Sigmoid colon (tissue), 7 donors: ENCODE data around the gene PTPRN. TPM values are rescaled to one million over a fixed set of nuclear protein-coding genes. Genes with fewer than 3 reads are reported as not detected.

Experiments
- DNase-seq: peaks from one replicate; pipeline ENCODE4 v3.0.0-alpha.2; 2019
- H3K27ac ChIP-seq, 4 donors: fragments of 200-600 bp; sonication (generic); one replicate each; pipeline ENCODE4 v1.5.1; 2016 to 2019; ENCODE audit warnings: mild to moderate bottlenecking in 1 of 4
- H3K27me3 ChIP-seq, 3 donors: fragments of 200-600 bp; sonication (generic); one replicate each; pipeline ENCODE4 v1.5.1; 2019; ENCODE audit warnings: mild to moderate bottlenecking in 1 of 3
- H3K36me3 ChIP-seq, 4 donors: fragments of 200-600 bp; sonication (generic); one replicate each; pipeline ENCODE4 v1.5.1; 2016 to 2019
- H3K4me1 ChIP-seq, 4 donors: fragments of 200-600 bp; sonication (generic); one replicate each; pipeline ENCODE4 v1.5.1; 2017 to 2019
- H3K4me3 ChIP-seq, 4 donors: fragments of 200-600 bp; sonication (generic); one replicate each; pipeline ENCODE4 v1.5.1; 2017 to 2019; ENCODE audit warnings: mild to moderate bottlenecking in 2 of 4, moderate library complexity in 1 of 4
- H3K9me3 ChIP-seq, 4 donors: fragments of 200-600 bp in 3 of 4; sonication (generic) in 3 of 4; one replicate each; pipeline versions ENCODE4 v1.5.1 to v1.6.1; 2013 to 2019
- CTCF ChIP-seq, 4 experiments: fragments of 450-650 bp in 3 of 4; fragments of 200-600 bp in 1 of 4; IDR thresholded peaks; one replicate each; pipeline ENCODE4 v1.5.1; 2016 to 2019; ENCODE audit warnings: antibody characterized with exemption in 4 of 4, mild to moderate bottlenecking in 3 of 4, moderate library complexity in 2 of 4
- EP300 ChIP-seq, 4 donors: sonication (generic); formaldehyde crosslinking; IDR thresholded peaks; one replicate each; pipeline ENCODE4 v1.6.1; 2017; ENCODE audit warnings: antibody characterized with exemption in 4 of 4
- POLR2A ChIP-seq, 2 donors: fragments of 450-650 bp; IDR thresholded peaks; one replicate each; pipeline ENCODE4 v1.6.1; 2016; ENCODE audit warnings: antibody characterized with exemption in 2 of 2, mild to moderate bottlenecking in 2 of 2, moderate library complexity in 2 of 2
- POLR2AphosphoS5 ChIP-seq, 4 donors: sonication (generic); formaldehyde crosslinking; IDR thresholded peaks; one replicate each; pipeline ENCODE4 v1.6.1; 2017; ENCODE audit warnings: antibody characterized with exemption in 4 of 4
- WGBS, 2 donors: extraction: QIAGEN DNeasy Blood & Tissue Kit; methylation state at CpG; one replicate each; pipeline ENCODE4 v1.1.7; 2013; 5-methylcytosine and 5-hydroxymethylcytosine counted together
- intact Hi-C: fragments of 100-400 bp; cut with DNase I; formaldehyde crosslinking; loops from one replicate; pipeline ENCODE4 v1.15.1; 2023
- polyA plus RNA-seq, 3 donors: library from polyadenylated mRNA; stranded (reverse); fragments of 200-250 nt; gene quantifications; one replicate each; pipeline ENCODE4 v1.2.3, GENCODE V29; 2013
- total RNA-seq, 4 donors: library from RNA; depleted of rRNA; stranded (reverse); fragments of >200 nt; gene quantifications; one replicate each; pipeline ENCODE4 v1.1.0, GENCODE V29; 2016
- donor health status: healthy with polysubstance abuse.
- donor health status: Bipolar disorder and iron deficiency.
- donor health status: healthy.

The PTPRN gene
- total and polyA plus RNA-seq, 7 donors = 1.2 to 8.8 (median 7.8) TPM; not detected in 2

GRCh38 chr2:219274361-219274921 lies 34.8 kb downstream of the PTPRN start:
- Histone ChIP-seq H3K9me3 (no peaks in the 10 kb centered on the region), H3K4me1 (peaks cover 0 to 28% (median 26%) of the 10 kb centered on the region in 4 donors), H3K36me3 (no peaks in the 10 kb centered on the region), H3K27ac (peak overlapping the region; percentile 64 to 89 (median 76)), H3K27me3 (no peaks in the 10 kb centered on the region), H3K4me3 (no peak overlapping the region)
- no peak for DNase-seq
- 68% methylated on average over 6 of the region's 6 CpGs for WGBS, 2 donors
- no peak for TF ChIP-seq EP300 (IDR thresholded peaks at IDR 0.05)
- TF ChIP-seq CTCF (IDR thresholded peaks at IDR 0.05) = no peak
- TF ChIP-seq POLR2AphosphoS5 (IDR thresholded peaks at IDR 0.05) = no peak
- no peak for TF ChIP-seq POLR2A (IDR thresholded peaks at IDR 0.05)
- intact Hi-C loops = no loop called here

- no peaks in the 10 kb centered on the region for H3K9me3 ChIP-seq
- no peaks in the 10 kb centered on the region for H3K27me3 ChIP-seq
- DNase-seq = no peak
- H3K36me3 ChIP-seq = no peaks in the 10 kb centered on the region
- TF ChIP-seq EP300 (IDR thresholded peaks at IDR 0.05) (no peak), CTCF (IDR thresholded peaks at IDR 0.05) (no peak), POLR2A (IDR thresholded peaks at IDR 0.05) (no peak), POLR2AphosphoS5 (IDR thresholded peaks at IDR 0.05) (no peak)
- H3K4me3 ChIP-seq = no peak overlapping the region
- WGBS, 2 donors = 88 to 92% methylated on average over 3 of the region's 3 CpGs
- intact Hi-C loops = no loop called here
- H3K27ac ChIP-seq = peak overlapping the region; percentile 64 to 89 (median 76)
- H3K4me1 ChIP-seq = peaks cover 0 to 28% (median 25%) of the 10 kb centered on the region in 4 donors
Measured at GRCh38 chr2:219273937-219274336, 35.3 kb downstream of the PTPRN start.

GRCh38 chr2:219272995-219273394 lies 36.2 kb downstream of the PTPRN start:
- intact Hi-C loops = no loop called here
- DNase-seq = no peak
- H3K4me1 ChIP-seq = peaks cover 0 to 19% (median 16%) of the 10 kb centered on the region in 4 donors
- TF ChIP-seq POLR2A (IDR thresholded peaks at IDR 0.05) = no peak
- no peak for TF ChIP-seq EP300 (IDR thresholded peaks at IDR 0.05)
- no peak for TF ChIP-seq POLR2AphosphoS5 (IDR thresholded peaks at IDR 0.05)
- TF ChIP-seq CTCF (IDR thresholded peaks at IDR 0.05) = no peak
- no peak overlapping the region for H3K27ac ChIP-seq
- no peaks in the 10 kb centered on the region for H3K9me3 ChIP-seq
- H3K27me3 ChIP-seq = no peaks in the 10 kb centered on the region
- no peak overlapping the region for H3K4me3 ChIP-seq
- 75 to 76% methylated on average over 2 of the region's 2 CpGs for WGBS, 2 donors
- no peaks in the 10 kb centered on the region for H3K36me3 ChIP-seq

GRCh38 chr2:219272356-219272755 lies 36.8 kb downstream of the PTPRN start:
- Histone ChIP-seq H3K27ac (no peak overlapping the region), H3K36me3 (no peaks in the 10 kb centered on the region), H3K9me3 (no peaks in the 10 kb centered on the region), H3K27me3 (no peaks in the 10 kb centered on the region), H3K4me3 (no peak overlapping the region), H3K4me1 (peaks cover 0 to 14% (median 11%) of the 10 kb centered on the region in 4 donors)
- no peak for DNase-seq
- TF ChIP-seq POLR2AphosphoS5 (IDR thresholded peaks at IDR 0.05) = no peak
- TF ChIP-seq EP300 (IDR thresholded peaks at IDR 0.05) = no peak
- no peak for TF ChIP-seq POLR2A (IDR thresholded peaks at IDR 0.05)
- 89% methylated on average over 4 of the region's 4 CpGs for WGBS, 2 donors
- intact Hi-C loops = no loop called here

GRCh38 chr2:219271021-219271420 lies 38.2 kb downstream of the PTPRN start:
- H3K27me3 ChIP-seq = no peaks in the 10 kb centered on the region
- H3K9me3 ChIP-seq = no peaks in the 10 kb centered on the region
- no peak for DNase-seq
- H3K36me3 ChIP-seq = no peaks in the 10 kb centered on the region
- intact Hi-C loops = no loop called here
- H3K27ac ChIP-seq = no peak overlapping the region
- no peak overlapping the region for H3K4me3 ChIP-seq
- no peak for TF ChIP-seq CTCF (IDR thresholded peaks at IDR 0.05)
- no peak for TF ChIP-seq POLR2A (IDR thresholded peaks at IDR 0.05)
- TF ChIP-seq POLR2AphosphoS5 (IDR thresholded peaks at IDR 0.05) = no peak
- WGBS, 2 donors = 88 to 91% methylated on average over 2 of the region's 2 CpGs
- peaks cover 0 to 14% (median 11%) of the 10 kb centered on the region in 4 donors for H3K4me1 ChIP-seq
